ENCODE results near the gene CFAP299.

Gene CFAP299

DNA sequence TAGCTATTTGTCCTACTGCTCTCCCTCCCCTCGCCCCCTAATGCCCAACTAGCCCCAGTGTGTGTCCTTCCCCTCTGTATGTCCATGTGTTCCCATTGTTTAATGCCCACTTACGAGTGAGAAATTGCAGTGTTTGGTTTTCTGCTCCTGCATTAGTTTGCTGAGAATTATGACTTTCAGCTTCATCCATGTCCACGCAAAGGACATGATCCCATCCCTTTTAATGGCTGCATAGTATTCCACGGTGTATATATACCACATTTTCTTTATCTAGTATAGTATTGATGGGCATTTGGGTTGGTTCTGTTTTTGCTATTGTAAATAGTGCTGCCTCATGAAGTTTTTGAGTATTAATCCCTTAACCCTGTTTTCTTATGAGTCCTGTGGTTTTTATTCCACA lies 33.6 kb upstream of the CFAP299 start:
- TF ChIP-seq, protein P1, sequence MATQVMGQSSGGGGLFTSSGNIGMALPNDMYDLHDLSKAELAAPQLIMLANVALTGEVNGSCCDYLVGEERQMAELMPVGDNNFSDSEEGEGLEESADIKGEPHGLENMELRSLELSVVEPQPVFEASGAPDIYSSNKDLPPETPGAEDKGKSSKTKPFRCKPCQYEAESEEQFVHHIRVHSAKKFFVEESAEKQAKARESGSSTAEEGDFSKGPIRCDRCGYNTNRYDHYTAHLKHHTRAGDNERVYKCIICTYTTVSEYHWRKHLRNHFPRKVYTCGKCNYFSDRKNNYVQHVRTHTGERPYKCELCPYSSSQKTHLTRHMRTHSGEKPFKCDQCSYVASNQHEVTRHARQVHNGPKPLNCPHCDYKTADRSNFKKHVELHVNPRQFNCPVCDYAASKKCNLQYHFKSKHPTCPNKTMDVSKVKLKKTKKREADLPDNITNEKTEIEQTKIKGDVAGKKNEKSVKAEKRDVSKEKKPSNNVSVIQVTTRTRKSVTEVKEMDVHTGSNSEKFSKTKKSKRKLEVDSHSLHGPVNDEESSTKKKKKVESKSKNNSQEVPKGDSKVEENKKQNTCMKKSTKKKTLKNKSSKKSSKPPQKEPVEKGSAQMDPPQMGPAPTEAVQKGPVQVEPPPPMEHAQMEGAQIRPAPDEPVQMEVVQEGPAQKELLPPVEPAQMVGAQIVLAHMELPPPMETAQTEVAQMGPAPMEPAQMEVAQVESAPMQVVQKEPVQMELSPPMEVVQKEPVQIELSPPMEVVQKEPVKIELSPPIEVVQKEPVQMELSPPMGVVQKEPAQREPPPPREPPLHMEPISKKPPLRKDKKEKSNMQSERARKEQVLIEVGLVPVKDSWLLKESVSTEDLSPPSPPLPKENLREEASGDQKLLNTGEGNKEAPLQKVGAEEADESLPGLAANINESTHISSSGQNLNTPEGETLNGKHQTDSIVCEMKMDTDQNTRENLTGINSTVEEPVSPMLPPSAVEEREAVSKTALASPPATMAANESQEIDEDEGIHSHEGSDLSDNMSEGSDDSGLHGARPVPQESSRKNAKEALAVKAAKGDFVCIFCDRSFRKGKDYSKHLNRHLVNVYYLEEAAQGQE (IDR thresholded peaks at IDR 0.05; ENCODE audit: low read depth) = no peak
- TF ChIP-seq TAF1 (IDR thresholded peaks at IDR 0.05; ENCODE audit: low read depth) (no peak), TEAD4 (IDR thresholded peaks at IDR 0.05) (no peak), CREB1 (IDR thresholded peaks at IDR 0.05; ENCODE audit: low read depth) (no peak)

DNA sequence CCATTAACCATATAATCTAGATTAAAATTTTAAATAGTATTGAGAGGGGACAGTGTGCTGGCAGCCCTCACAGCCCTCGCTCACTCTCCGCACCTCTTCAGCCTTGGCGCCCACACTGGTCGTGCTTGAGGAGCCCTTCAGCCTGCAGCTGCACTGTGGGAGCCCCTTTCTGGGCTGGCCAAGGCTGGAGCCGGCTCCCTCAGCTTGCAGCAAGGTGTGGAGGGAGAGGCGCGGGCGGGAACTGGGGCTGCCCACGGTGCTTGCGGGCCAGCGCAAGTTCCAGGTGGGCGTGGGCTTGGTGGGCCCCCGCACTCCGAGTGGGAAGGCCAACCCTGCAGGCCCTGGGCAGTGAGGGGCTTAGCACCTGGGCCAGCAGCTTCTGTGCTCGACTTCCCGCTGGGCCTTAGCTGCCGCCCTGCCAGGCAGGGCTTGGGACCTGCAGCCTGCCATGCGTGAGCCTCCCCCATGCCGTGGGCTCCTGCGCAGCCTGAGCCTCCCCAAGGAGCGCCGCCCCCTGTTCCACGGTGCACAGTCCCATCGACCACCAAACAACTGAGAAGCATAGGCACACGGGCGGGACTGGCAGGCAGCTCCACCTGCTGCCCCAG lies 32.8 kb upstream of the CFAP299 start:
- TF ChIP-seq ZBTB7A (IDR thresholded peaks at IDR 0.05; ENCODE audit: low read depth) = no peak
- no peak for TF ChIP-seq CREB1 (IDR thresholded peaks at IDR 0.05; ENCODE audit: low read depth)

DNA sequence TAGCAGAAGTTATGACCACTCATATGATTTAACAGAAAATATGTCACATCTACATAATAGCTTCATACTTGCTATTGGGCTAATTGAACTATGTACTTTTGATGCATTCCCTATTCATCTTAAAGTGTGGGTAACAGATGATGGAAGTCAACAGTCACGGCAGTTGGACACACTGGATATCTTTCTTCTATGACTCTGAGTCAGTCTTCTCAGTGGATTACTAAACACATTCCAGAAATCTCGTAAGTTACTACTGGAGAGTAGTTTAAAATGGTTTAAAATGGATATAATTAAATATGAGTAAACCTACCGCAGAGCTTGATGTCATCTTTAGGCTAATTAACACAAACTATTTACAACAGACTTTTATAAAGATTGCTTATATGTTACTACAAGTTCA lies 30.1 kb upstream of the CFAP299 start:
- TF ChIP-seq EGR1 (IDR thresholded peaks at IDR 0.05) = no peak
- no peak for TF ChIP-seq EP300 (IDR thresholded peaks at IDR 0.05; ENCODE audit: borderline replicate concordance)
- TF ChIP-seq RAD21 (IDR thresholded peaks at IDR 0.05; ENCODE audit: low read depth) = no peak
- TF ChIP-seq YY1 (IDR thresholded peaks at IDR 0.05; ENCODE audit: low read depth) = no peak
- TF ChIP-seq NFIC (IDR thresholded peaks at IDR 0.05) = no peak

DNA sequence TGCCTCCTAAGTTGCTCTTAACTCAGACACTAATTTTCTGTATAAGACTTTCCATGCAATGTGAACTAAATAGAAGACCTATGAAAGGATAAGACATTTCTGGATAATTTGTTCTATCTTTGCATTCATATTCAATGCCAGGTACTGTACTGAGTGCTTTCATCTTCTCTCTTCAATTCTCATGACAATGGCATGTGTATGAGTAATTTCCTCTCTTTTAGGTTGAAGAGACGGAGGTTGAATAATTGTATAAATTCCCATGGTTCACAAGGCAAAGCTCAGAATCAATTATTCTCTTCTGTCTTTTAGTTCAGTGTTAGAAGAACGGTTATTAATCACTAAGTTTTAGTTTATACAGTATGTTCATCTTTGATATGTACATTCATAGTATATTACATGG lies 29.3 kb upstream of the CFAP299 start:
- no peak for TF ChIP-seq YY1 (IDR thresholded peaks at IDR 0.05; ENCODE audit: low read depth)
- TF ChIP-seq NFIC (IDR thresholded peaks at IDR 0.05) = no peak
- no peak for TF ChIP-seq CREB1 (IDR thresholded peaks at IDR 0.05; ENCODE audit: low read depth)
- TF ChIP-seq EP300 (IDR thresholded peaks at IDR 0.05; ENCODE audit: borderline replicate concordance) = no peak
- TF ChIP-seq TCF12 (IDR thresholded peaks at IDR 0.05; ENCODE audit: low read depth) = no peak
- TF ChIP-seq, protein P2, sequence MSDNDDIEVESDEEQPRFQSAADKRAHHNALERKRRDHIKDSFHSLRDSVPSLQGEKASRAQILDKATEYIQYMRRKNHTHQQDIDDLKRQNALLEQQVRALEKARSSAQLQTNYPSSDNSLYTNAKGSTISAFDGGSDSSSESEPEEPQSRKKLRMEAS (IDR thresholded peaks at IDR 0.05) = no peak
- no peak for TF ChIP-seq TAF1 (IDR thresholded peaks at IDR 0.05; ENCODE audit: low read depth)
- TF ChIP-seq EGR1 (IDR thresholded peaks at IDR 0.05) = no peak
- no peak for TF ChIP-seq TEAD4 (IDR thresholded peaks at IDR 0.05)
- no peak for TF ChIP-seq CEBPB (IDR thresholded peaks at IDR 0.05)

DNA sequence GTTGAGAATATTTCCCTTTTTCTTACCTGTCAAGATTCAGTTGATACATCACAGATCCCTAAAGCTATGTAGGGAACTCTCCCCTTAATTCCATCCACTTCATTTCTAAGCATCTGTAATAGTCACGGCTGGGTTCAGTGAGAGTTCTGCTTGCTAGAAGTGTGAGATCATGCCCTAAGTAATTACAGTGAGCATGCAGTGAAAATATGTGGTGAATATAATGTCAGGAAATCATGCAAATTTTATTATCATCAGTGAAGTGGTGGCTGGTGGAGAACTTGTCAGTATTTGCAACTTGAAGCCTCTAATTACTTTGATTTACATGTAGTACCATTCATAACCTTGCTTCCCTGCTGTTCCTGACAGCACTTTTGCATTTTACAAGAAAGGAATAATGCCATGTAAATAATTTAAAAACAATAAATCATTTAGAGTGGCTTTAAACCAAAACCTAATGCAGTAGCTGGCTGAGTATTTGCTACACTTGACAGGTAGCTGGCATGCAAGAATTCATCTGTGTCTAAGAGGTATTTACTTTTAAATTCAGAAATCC lies 28.3 kb upstream of the CFAP299 start:
- no peak for TF ChIP-seq EGR1 (IDR thresholded peaks at IDR 0.05)
- TF ChIP-seq CEBPB (IDR thresholded peaks at IDR 0.05) = 0 out of 2 replicates have a peak, but pooled peaks have one; percentile 30
- TF ChIP-seq, protein P1 (IDR thresholded peaks at IDR 0.05; ENCODE audit: low read depth) = no peak
- TF ChIP-seq EP300 (IDR thresholded peaks at IDR 0.05; ENCODE audit: borderline replicate concordance) = peak; percentile 64; the same call in 1 of the 2 replicates
- TF ChIP-seq, protein P3, sequence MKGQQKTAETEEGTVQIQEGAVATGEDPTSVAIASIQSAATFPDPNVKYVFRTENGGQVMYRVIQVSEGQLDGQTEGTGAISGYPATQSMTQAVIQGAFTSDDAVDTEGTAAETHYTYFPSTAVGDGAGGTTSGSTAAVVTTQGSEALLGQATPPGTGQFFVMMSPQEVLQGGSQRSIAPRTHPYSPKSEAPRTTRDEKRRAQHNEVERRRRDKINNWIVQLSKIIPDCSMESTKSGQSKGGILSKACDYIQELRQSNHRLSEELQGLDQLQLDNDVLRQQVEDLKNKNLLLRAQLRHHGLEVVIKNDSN (IDR thresholded peaks at IDR 0.05) = no peak
- TF ChIP-seq TCF12 (IDR thresholded peaks at IDR 0.05; ENCODE audit: low read depth) = peak; percentile 86
- TF ChIP-seq YY1 (IDR thresholded peaks at IDR 0.05; ENCODE audit: low read depth) = no peak
- TF ChIP-seq NFIC (IDR thresholded peaks at IDR 0.05) = peak; percentile 83
- TF ChIP-seq FOXM1 (IDR thresholded peaks at IDR 0.05; ENCODE audit: borderline replicate concordance, low read depth) = peak; percentile 74; the same call in 1 of the 2 replicates
- TF ChIP-seq TAF1 (IDR thresholded peaks at IDR 0.05; ENCODE audit: low read depth) = no peak
- TF ChIP-seq RAD21 (IDR thresholded peaks at IDR 0.05; ENCODE audit: low read depth) = no peak
- peak; percentile 78 for TF ChIP-seq TEAD4 (IDR thresholded peaks at IDR 0.05)

DNA sequence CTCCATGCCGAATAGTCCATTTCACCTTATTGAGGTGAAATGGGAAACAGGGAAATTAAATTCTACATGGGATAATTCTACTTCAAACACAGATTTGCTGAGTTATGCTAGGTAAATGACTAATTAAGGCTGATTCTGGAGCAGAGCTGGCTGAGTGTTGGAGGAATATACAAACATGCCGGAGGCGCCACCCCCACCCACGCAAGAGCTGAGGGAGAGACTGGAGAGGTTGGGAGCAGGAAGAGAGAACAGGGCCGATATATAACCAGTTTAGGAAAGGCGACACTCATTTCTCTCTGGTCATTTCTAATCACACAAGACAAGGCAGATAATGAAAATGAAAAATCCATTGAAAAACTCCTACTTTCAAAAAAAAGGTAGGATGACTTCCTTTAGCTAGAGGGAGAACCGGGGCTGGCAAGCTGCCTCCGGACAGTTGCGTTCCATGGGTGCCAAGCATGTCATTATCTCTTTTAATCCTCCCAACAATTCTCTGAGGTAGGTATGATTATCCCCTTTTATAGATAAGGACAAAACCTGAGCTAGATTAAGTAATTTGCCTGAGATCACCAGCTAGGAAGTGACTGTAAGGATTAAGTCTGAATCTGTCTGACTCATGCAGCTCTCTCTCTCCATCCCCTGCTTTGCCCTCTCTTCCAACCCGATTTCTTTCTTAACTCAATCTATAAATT lies 27.6 kb upstream of the CFAP299 start:
- TF ChIP-seq FOXM1 (IDR thresholded peaks at IDR 0.05; ENCODE audit: borderline replicate concordance, low read depth) = 0 out of 2 replicates have a peak, but pooled peaks have one; percentile 7
- TF ChIP-seq RAD21 (IDR thresholded peaks at IDR 0.05; ENCODE audit: low read depth) = no peak
- TF ChIP-seq TEAD4 (IDR thresholded peaks at IDR 0.05) = no peak
- TF ChIP-seq EGR1 (IDR thresholded peaks at IDR 0.05) = peak; percentile 55; the same call in 1 of the 2 replicates

DNA sequence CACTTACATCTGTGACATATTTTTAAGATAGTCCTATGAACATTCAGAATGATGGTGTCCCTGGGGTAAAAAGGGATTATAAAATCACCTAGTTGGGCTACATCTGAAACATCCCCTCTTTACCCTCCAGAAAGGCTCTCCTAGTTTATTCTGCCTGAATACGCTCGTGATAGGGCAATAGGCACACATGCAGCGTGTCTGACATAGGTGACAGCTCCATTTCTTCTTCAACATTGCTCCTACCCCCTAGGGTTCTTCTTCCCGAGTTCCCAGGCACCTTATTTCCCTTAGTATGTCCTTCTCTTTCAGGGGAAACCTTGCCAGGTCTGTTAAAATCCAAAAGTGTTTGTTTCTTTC lies 27.1 kb upstream of the CFAP299 start:
- TF ChIP-seq FOXM1 (IDR thresholded peaks at IDR 0.05; ENCODE audit: borderline replicate concordance, low read depth) (no peak), ZBTB7A (IDR thresholded peaks at IDR 0.05; ENCODE audit: low read depth) (no peak), NFIC (IDR thresholded peaks at IDR 0.05) (no peak), YY1 (IDR thresholded peaks at IDR 0.05; ENCODE audit: low read depth) (no peak), CREB1 (IDR thresholded peaks at IDR 0.05; ENCODE audit: low read depth) (no peak), EGR1 (IDR thresholded peaks at IDR 0.05) (no peak)
- TF ChIP-seq, protein P3 (IDR thresholded peaks at IDR 0.05) = no peak

Data from Ishikawa (cell line).